22Rv1 (cell line): Measurements from ENCODE around the gene SMIM35.

Source experiments
- H3K27ac ChIP-seq: fragments of 450-650 bp; 2 replicates; pipeline ENCODE4 v1.5.1; 2017
- CTCF ChIP-seq: fragments of 450-650 bp; IDR thresholded peaks from 2 replicates; pipeline ENCODE4 v1.5.1; 2017; ENCODE audit warnings: mild to moderate bottlenecking
- ZFX ChIP-seq: fragments of 450-650 bp; IDR thresholded peaks from 2 replicates; pipeline ENCODE4 v1.6.1; 2017; ENCODE audit warnings: antibody characterized with exemption, borderline replicate concordance

Gene SMIM35

GRCh38 chr11:118090545-118091162 lies 3.9 kb upstream of the SMIM35 start:
- no peak overlapping the region for H3K27ac ChIP-seq
- TF ChIP-seq CTCF, result no peak
- no peak for TF ChIP-seq ZFX

- no peak for TF ChIP-seq CTCF
- TF ChIP-seq ZFX, result no peak
- H3K27ac ChIP-seq, result no peak overlapping the region
Measured at GRCh38 chr11:118088531-118088930, 1.8 kb upstream of the SMIM35 start.

- H3K27ac ChIP-seq, result no peak overlapping the region
- no peak for TF ChIP-seq CTCF
- no peak for TF ChIP-seq ZFX
Measured at GRCh38 chr11:118087931-118088330, 1.2 kb upstream of the SMIM35 start.

- TF ChIP-seq CTCF (no peak), ZFX (no peak)
- no peak overlapping the region for H3K27ac ChIP-seq
Measured at GRCh38 chr11:118084656-118085055, 2.1 kb downstream of the SMIM35 start.

- no peak for TF ChIP-seq ZFX
- TF ChIP-seq CTCF, result no peak
- 0 out of 2 replicates have a peak overlapping the region, but pooled peaks have one; percentile 23 for H3K27ac ChIP-seq
Measured at GRCh38 chr11:118084247-118084646, 2.5 kb downstream of the SMIM35 start.

- H3K27ac ChIP-seq, result no peak overlapping the region
- TF ChIP-seq ZFX, result no peak
- no peak for TF ChIP-seq CTCF
Measured at GRCh38 chr11:118082880-118083552, 3.7 kb downstream of the SMIM35 start.

GRCh38 chr11:118081241-118081958 lies 5.4 kb downstream of the SMIM35 start:
- TF ChIP-seq CTCF, result no peak
- TF ChIP-seq ZFX, result no peak

More at GRCh38 chr11:118081241-118081958, 5.4 kb downstream of the SMIM35 start:
- H3K27ac ChIP-seq, result no peak overlapping the region
